ENCODE results near the gene CRYBG3. TPM values are rescaled to one million over a fixed set of nuclear protein-coding genes. Genes with fewer than 3 reads are reported as not detected.

The CRYBG3 gene
- total and polyA plus RNA-seq, 9 donors = 5.8 to 16.1 (median 13.0) TPM

- 67 to 87% (median 78%) methylated on average over 4 of the region's 4 CpGs for WGBS, 3 donors
- H3K27ac ChIP-seq = no peak overlapping the region
Observed at GRCh38 chr3:97883736-97884135, 61.9 kb downstream of the CRYBG3 start.

GRCh38 chr3:97884586-97885123 is 62.8 kb downstream of the CRYBG3 start:
- H3K4me3 ChIP-seq = no peak overlapping the region
- H3K27ac ChIP-seq = no peak overlapping the region
- H3K9me3 ChIP-seq = no peaks in the 10 kb centered on the region
- no peaks in the 10 kb centered on the region for H3K4me1 ChIP-seq (ENCODE audit: insufficient read depth)
- no peak for TF ChIP-seq CTCF (IDR thresholded peaks at IDR 0.05)
- no peak for TF ChIP-seq EP300 (IDR thresholded peaks at IDR 0.05)
- TF ChIP-seq POLR2A (IDR thresholded peaks at IDR 0.05) = no peak
- no peaks in the 10 kb centered on the region for H3K27me3 ChIP-seq
- H3K36me3 ChIP-seq = no peaks in the 10 kb centered on the region
- 28 to 57% (median 45%) methylated on average over 2 of the region's 2 CpGs for WGBS, 3 donors
- intact Hi-C loops (cut with DNase I) = no loop called here
- no peak for DNase-seq

More at GRCh38 chr3:97883736-97884135, 61.9 kb downstream of the CRYBG3 start:
- no peak for TF ChIP-seq EP300 (IDR thresholded peaks at IDR 0.05)
- Histone ChIP-seq H3K9me3 (no peaks in the 10 kb centered on the region), H3K27me3 (no peaks in the 10 kb centered on the region), H3K4me3 (no peak overlapping the region), H3K4me1 (ENCODE audit: insufficient read depth) (no peaks in the 10 kb centered on the region), H3K36me3 (no peaks in the 10 kb centered on the region)
- intact Hi-C loops (cut with DNase I) = no loop called here
- DNase-seq = no peak

- H3K36me3 ChIP-seq = no peaks in the 10 kb centered on the region
- no peaks in the 10 kb centered on the region for H3K9me3 ChIP-seq
- TF ChIP-seq EP300 (IDR thresholded peaks at IDR 0.05) (no peak), CTCF (IDR thresholded peaks at IDR 0.05) (no peak), POLR2A (IDR thresholded peaks at IDR 0.05) (no peak)
- no peaks in the 10 kb centered on the region for H3K4me1 ChIP-seq (ENCODE audit: insufficient read depth)
- DNase-seq = no peak
- no peak overlapping the region for H3K4me3 ChIP-seq
- H3K27ac ChIP-seq = no peak overlapping the region
- intact Hi-C loops (cut with DNase I) = no loop called here
- H3K27me3 ChIP-seq = no peaks in the 10 kb centered on the region
- 48 to 54% (median 54%) methylated on average over 3 of the region's 3 CpGs for WGBS, 3 donors
Observed at GRCh38 chr3:97885931-97886824, 64.4 kb downstream of the CRYBG3 start.

- Histone ChIP-seq H3K4me3 (no peak overlapping the region), H3K27ac (no peak overlapping the region), H3K27me3 (no peaks in the 10 kb centered on the region), H3K9me3 (no peaks in the 10 kb centered on the region), H3K36me3 (no peaks in the 10 kb centered on the region), H3K4me1 (ENCODE audit: insufficient read depth) (no peaks in the 10 kb centered on the region)
- intact Hi-C loops (cut with DNase I) = no loop called here
- 86 to 94% (median 91%) methylated on average over 3 of the region's 3 CpGs for WGBS, 3 donors
- TF ChIP-seq CTCF (IDR thresholded peaks at IDR 0.05) (no peak), EP300 (IDR thresholded peaks at IDR 0.05) (no peak), POLR2A (IDR thresholded peaks at IDR 0.05) (no peak)
- no peak for DNase-seq
Observed at GRCh38 chr3:97889814-97890213, 68.0 kb downstream of the CRYBG3 start.

- WGBS, 3 donors = 74 to 85% (median 84%) methylated on average over 1 of the region's 1 CpG
- intact Hi-C loops (cut with DNase I) = no loop called here
- H3K4me1 ChIP-seq (ENCODE audit: insufficient read depth) = no peaks in the 10 kb centered on the region
- no peak overlapping the region for H3K27ac ChIP-seq
- DNase-seq = no peak
- H3K9me3 ChIP-seq = no peaks in the 10 kb centered on the region
- no peak overlapping the region for H3K4me3 ChIP-seq
- H3K36me3 ChIP-seq = no peaks in the 10 kb centered on the region
- TF ChIP-seq CTCF (IDR thresholded peaks at IDR 0.05) (no peak), POLR2A (IDR thresholded peaks at IDR 0.05) (no peak), EP300 (IDR thresholded peaks at IDR 0.05) (no peak)
- no peaks in the 10 kb centered on the region for H3K27me3 ChIP-seq
Observed at GRCh38 chr3:97892852-97893251, 71.0 kb downstream of the CRYBG3 start.

Data from ovary (tissue), 9 donors.